Stimulated activated CD4-positive, alpha-beta T cell treated with anti-CD3 and anti-CD28 coated beads, Interleukin-2, amount 100 ng/mL, for 4 hours (primary cell): ENCODE measurements around the gene SAMD8.
"Not testable (repeated sequence)": the region's sequence is repeated elsewhere in the genome, so short reads cannot be mapped to it uniquely, and the experiment has no call there.

Experiments
- DNase-seq: peaks from one replicate; pipeline ENCODE4 v3.0.0-alpha.2; 2020; ENCODE audit warnings: low read depth

Gene SAMD8

GRCh38 chr10:75107756-75108683, 3.4 kb upstream of the SAMD8 start:
- no peak for DNase-seq

- DNase-seq = no peak
Observed at GRCh38 chr10:75108684-75109458, 2.6 kb upstream of the SAMD8 start.

- no peak for DNase-seq
Observed at GRCh38 chr10:75109459-75109778, 2.0 kb upstream of the SAMD8 start.

- DNase-seq = no peak
Observed at GRCh38 chr10:75110006-75110632, 1.3 kb upstream of the SAMD8 start.

- DNase-seq = peak; percentile 23
Observed at GRCh38 chr10:75111907-75112679, 637 bp downstream of the SAMD8 start.

- DNase-seq = no peak
Observed at GRCh38 chr10:75115137-75115536, 3.7 kb downstream of the SAMD8 start.

GRCh38 chr10:75116941-75117775, 5.7 kb downstream of the SAMD8 start:
- DNase-seq = not testable (repeated sequence)

GRCh38 chr10:75117995-75118394, 6.5 kb downstream of the SAMD8 start:
- DNase-seq = no peak

GRCh38 chr10:75119444-75120066, 8.1 kb downstream of the SAMD8 start:
- not testable (repeated sequence) for DNase-seq

- DNase-seq = no peak
Observed at GRCh38 chr10:75121322-75121721, 9.9 kb downstream of the SAMD8 start.

- no peak for DNase-seq
Observed at GRCh38 chr10:75122505-75122904, 11.0 kb downstream of the SAMD8 start.

GRCh38 chr10:75123088-75123682, 11.7 kb downstream of the SAMD8 start:
- DNase-seq = no peak

- DNase-seq = no peak
Observed at GRCh38 chr10:75126277-75126676, 14.8 kb downstream of the SAMD8 start.

GRCh38 chr10:75127471-75127870, 16.0 kb downstream of the SAMD8 start:
- no peak for DNase-seq

- DNase-seq = not testable (repeated sequence)
Observed at GRCh38 chr10:75128985-75129384, 17.5 kb downstream of the SAMD8 start.

- no peak for DNase-seq
Observed at GRCh38 chr10:75129537-75129936, 18.1 kb downstream of the SAMD8 start.

- not testable (repeated sequence) for DNase-seq
Observed at GRCh38 chr10:75133701-75134100, 22.2 kb downstream of the SAMD8 start.

- no peak for DNase-seq
Observed at GRCh38 chr10:75136346-75136745, 24.9 kb downstream of the SAMD8 start.

- peak; percentile 28 for DNase-seq
Observed at GRCh38 chr10:75137533-75138438, 26.3 kb downstream of the SAMD8 start.
